Mesenchymal stem cell (in vitro differentiated cells and primary cell): ENCODE measurements around the gene TXNDC16.

ENCODE experiments used
- DNase-seq: peaks from one replicate; pipeline ENCODE4 v3.0.0-alpha.2; 2013
- H2AFZ ChIP-seq: one replicate; pipeline ENCODE4 v1.6.1; 2013; ENCODE audit warnings: low read depth, mild to moderate bottlenecking, control low read depth, inconsistent platforms, low read length, moderate library complexity
- H2AK5ac ChIP-seq: 2 replicates; pipeline ENCODE4 v1.6.1; 2013; ENCODE audit warnings: low read length, moderate library complexity, mild to moderate bottlenecking, inconsistent platforms; ENCODE audit not compliant: severe bottlenecking
- H2BK120ac ChIP-seq: one replicate; pipeline ENCODE4 v1.6.1; 2013; ENCODE audit warnings: low read depth, mild to moderate bottlenecking, inconsistent platforms, low read length, moderate library complexity
- H2BK12ac ChIP-seq, 2 experiments: one replicate each; pipeline ENCODE4 v1.6.1; 2013; ENCODE audit warnings: inconsistent platforms in 2 of 2, low read length in 2 of 2, mild to moderate bottlenecking in 2 of 2, moderate library complexity in 2 of 2, control low read depth in 1 of 2
- H2BK15ac ChIP-seq: one replicate; pipeline ENCODE4 v1.6.1; 2013; ENCODE audit warnings: mild to moderate bottlenecking, low read depth, inconsistent platforms; ENCODE audit not compliant: poor library complexity, severe bottlenecking
- H2BK5ac ChIP-seq: 2 replicates; pipeline ENCODE4 v1.6.1; 2013; ENCODE audit warnings: low read depth, mild to moderate bottlenecking, low read length, control low read depth, inconsistent platforms; ENCODE audit not compliant: poor library complexity, severe bottlenecking
- H3K14ac ChIP-seq, 2 experiments: one replicate each; pipeline ENCODE4 v1.6.1; 2013; ENCODE audit warnings: inconsistent platforms in 2 of 2, low read length in 2 of 2, control low read depth in 1 of 2, mild to moderate bottlenecking in 1 of 2, moderate library complexity in 1 of 2
- H3K18ac ChIP-seq, 2 experiments: one replicate each; pipeline ENCODE4 v1.6.1; 2013; ENCODE audit warnings: inconsistent platforms in 2 of 2, low read length in 2 of 2, control low read depth in 1 of 2, low read depth in 1 of 2, mild to moderate bottlenecking in 1 of 2
- H3K23ac ChIP-seq, 2 experiments: one replicate each; pipeline ENCODE4 v1.6.1; 2013; ENCODE audit warnings: inconsistent platforms in 2 of 2, low read length in 2 of 2, mild to moderate bottlenecking in 2 of 2, moderate library complexity in 2 of 2, control low read depth in 1 of 2
- H3K27ac ChIP-seq: 2 replicates; pipeline ENCODE4 v1.5.1; 2013; ENCODE audit warnings: mild to moderate bottlenecking, moderate library complexity, low read length, control low read depth, inconsistent platforms; ENCODE audit not compliant: poor library complexity, severe bottlenecking
- H3K27me3 ChIP-seq, 2 experiments: 2 replicates each; pipeline versions ENCODE4 v1.6.1 to v1.7.0; 2013; ENCODE audit warnings: low read length in 2 of 2, mild to moderate bottlenecking in 2 of 2, moderate library complexity in 2 of 2, control low read depth in 1 of 2, inconsistent platforms in 1 of 2; ENCODE audit not compliant: control insufficient read depth in 1 of 2, insufficient read depth in 1 of 2
- H3K36me3 ChIP-seq, 2 experiments: 2 replicates each; pipeline versions ENCODE4 v1.6.1 to v1.7.0; 2013; ENCODE audit warnings: low read length in 2 of 2, control low read depth in 1 of 2, inconsistent platforms in 1 of 2, low read depth in 1 of 2, mild to moderate bottlenecking in 1 of 2; ENCODE audit not compliant: insufficient read depth in 2 of 2, control insufficient read depth in 1 of 2
- H3K4ac ChIP-seq, 2 experiments: one replicate each; pipeline ENCODE4 v1.6.1; 2013; ENCODE audit warnings: inconsistent platforms in 2 of 2, low read length in 2 of 2, mild to moderate bottlenecking in 2 of 2, moderate library complexity in 2 of 2, control low read depth in 1 of 2, low read depth in 1 of 2
- H3K4me1 ChIP-seq: 2 replicates; pipeline ENCODE4 v1.6.1; 2013; ENCODE audit warnings: low read depth, low read length, control low read depth; ENCODE audit not compliant: control insufficient read depth, insufficient read depth
- H3K4me2 ChIP-seq: 2 replicates; pipeline ENCODE4 v1.6.1; 2013; ENCODE audit warnings: low read length, mild to moderate bottlenecking, inconsistent platforms; ENCODE audit not compliant: poor library complexity, severe bottlenecking
- H3K4me3 ChIP-seq, 2 experiments: 2 replicates each; pipeline versions ENCODE4 v1.5.1 to v1.7.0; 2013; ENCODE audit warnings: low read length in 2 of 2, mild to moderate bottlenecking in 2 of 2, control low read depth in 1 of 2, low read depth in 1 of 2; ENCODE audit not compliant: insufficient read depth in 1 of 2
- H3K79me1 ChIP-seq: replicated peaks from 2 replicates; pipeline ENCODE4 v1.6.1; 2013; ENCODE audit warnings: mild to moderate bottlenecking, control low read depth, low read length, inconsistent platforms; ENCODE audit not compliant: poor library complexity, severe bottlenecking
- H3K9ac ChIP-seq: 2 replicates; pipeline ENCODE4 v1.7.0; 2013; ENCODE audit warnings: mild to moderate bottlenecking, low read length, moderate library complexity
- H3K9me3 ChIP-seq: 2 replicates; pipeline ENCODE4 v1.7.0; 2013; ENCODE audit warnings: mild to moderate bottlenecking, low read length; ENCODE audit not compliant: control insufficient read depth
- H4K8ac ChIP-seq: one replicate; pipeline ENCODE4 v1.6.1; 2013; ENCODE audit warnings: inconsistent platforms, mild to moderate bottlenecking, low read length, moderate library complexity
- H4K91ac ChIP-seq: one replicate; pipeline ENCODE4 v1.6.1; 2013; ENCODE audit warnings: mild to moderate bottlenecking, low read length, inconsistent platforms
- WGBS: methylation state at CpG from one replicate; pipeline ENCODE4 v1.1.7; 2013; ENCODE audit warnings: mixed read lengths; 5-methylcytosine and 5-hydroxymethylcytosine counted together

TXNDC16 gene

DNA sequence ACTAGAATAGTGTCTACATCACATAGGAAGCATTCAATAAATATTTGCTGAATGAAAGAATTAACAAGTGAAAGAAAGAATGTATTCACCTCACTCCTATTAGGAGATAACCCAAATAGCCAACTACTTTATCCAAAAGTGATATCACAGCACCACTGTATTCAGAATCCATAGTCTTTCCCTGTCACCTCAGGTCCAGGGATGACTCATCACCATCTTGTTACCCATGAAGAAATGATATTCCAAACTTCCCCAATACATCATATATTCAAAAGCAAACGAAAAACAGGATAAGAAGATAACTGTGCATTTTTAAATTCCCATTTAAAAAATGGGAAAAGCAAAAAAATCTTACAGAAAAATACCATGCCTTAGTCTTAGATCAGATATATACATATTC lies 39.1 kb downstream of the TXNDC16 start:
- H3K27me3 ChIP-seq: no peaks in the 10 kb centered on the region
- H3K18ac ChIP-seq: no peak overlapping the region
- H3K27ac ChIP-seq: no peak overlapping the region
- H3K9ac ChIP-seq: no peak overlapping the region
- H2AK5ac ChIP-seq: no peak overlapping the region
- no peak overlapping the region for H3K4me2 ChIP-seq
- H4K91ac ChIP-seq: no peak overlapping the region
- H2AFZ ChIP-seq: no peak overlapping the region
- no peaks in the 10 kb centered on the region for H3K36me3 ChIP-seq
- H4K8ac ChIP-seq: no peak overlapping the region
- H3K79me1 ChIP-seq: no peaks in the 10 kb centered on the region
- WGBS: no CpG with 5 or more reads among the region's 1 CpG
- H2BK15ac ChIP-seq: no peak overlapping the region
- H3K23ac ChIP-seq: no peak overlapping the region
- no peak overlapping the region for H2BK120ac ChIP-seq
- DNase-seq: no peak
- H3K4ac ChIP-seq: no peak overlapping the region
- H3K4me3 ChIP-seq: no peak overlapping the region
- H3K9me3 ChIP-seq: no peaks in the 10 kb centered on the region
- no peak overlapping the region for H3K14ac ChIP-seq
- H2BK12ac ChIP-seq: no peak overlapping the region
- H3K4me1 ChIP-seq: no peaks in the 10 kb centered on the region
- no peak overlapping the region for H2BK5ac ChIP-seq

DNA sequence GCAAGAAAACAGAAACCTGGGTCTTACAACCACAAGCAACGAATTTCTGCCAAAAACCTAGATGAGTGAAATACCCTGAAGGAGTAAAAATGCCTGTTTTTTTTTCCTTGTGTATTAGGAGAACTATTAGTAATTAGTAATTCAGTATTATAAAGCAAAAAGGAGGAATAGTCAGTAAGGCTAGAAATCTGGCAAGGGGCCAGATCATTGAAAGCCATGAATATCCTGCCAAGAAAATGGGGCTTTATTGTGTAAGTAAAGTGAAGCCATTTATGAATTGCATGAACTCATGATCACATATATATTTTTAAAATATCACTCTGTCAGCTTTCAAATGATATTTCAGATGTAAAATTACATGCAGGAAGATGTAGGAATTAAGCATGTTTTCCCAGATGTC lies 57.9 kb downstream of the TXNDC16 start:
- H3K9me3 ChIP-seq: peaks cover 11% of the 10 kb centered on the region
- no peaks in the 10 kb centered on the region for H3K36me3 ChIP-seq
- WGBS: no CpG with 5 or more reads among the region's 1 CpG
- no peak overlapping the region for H2BK5ac ChIP-seq
- no peak overlapping the region for H2BK12ac ChIP-seq
- H2AFZ ChIP-seq: no peak overlapping the region
- H2BK120ac ChIP-seq: no peak overlapping the region
- no peak overlapping the region for H3K23ac ChIP-seq
- no peaks in the 10 kb centered on the region for H3K27me3 ChIP-seq
- H2AK5ac ChIP-seq: no peak overlapping the region
- no peak overlapping the region for H3K4ac ChIP-seq
- H2BK15ac ChIP-seq: no peak overlapping the region
- no peak overlapping the region for H3K14ac ChIP-seq
- H3K4me2 ChIP-seq: no peak overlapping the region
- no peak for DNase-seq
- H3K79me1 ChIP-seq: no peaks in the 10 kb centered on the region
- H4K8ac ChIP-seq: no peak overlapping the region
- H3K27ac ChIP-seq: no peak overlapping the region
- no peaks in the 10 kb centered on the region for H3K4me1 ChIP-seq
- H4K91ac ChIP-seq: no peak overlapping the region
- H3K18ac ChIP-seq: no peak overlapping the region
- H3K4me3 ChIP-seq: no peak overlapping the region
- H3K9ac ChIP-seq: no peak overlapping the region

DNA sequence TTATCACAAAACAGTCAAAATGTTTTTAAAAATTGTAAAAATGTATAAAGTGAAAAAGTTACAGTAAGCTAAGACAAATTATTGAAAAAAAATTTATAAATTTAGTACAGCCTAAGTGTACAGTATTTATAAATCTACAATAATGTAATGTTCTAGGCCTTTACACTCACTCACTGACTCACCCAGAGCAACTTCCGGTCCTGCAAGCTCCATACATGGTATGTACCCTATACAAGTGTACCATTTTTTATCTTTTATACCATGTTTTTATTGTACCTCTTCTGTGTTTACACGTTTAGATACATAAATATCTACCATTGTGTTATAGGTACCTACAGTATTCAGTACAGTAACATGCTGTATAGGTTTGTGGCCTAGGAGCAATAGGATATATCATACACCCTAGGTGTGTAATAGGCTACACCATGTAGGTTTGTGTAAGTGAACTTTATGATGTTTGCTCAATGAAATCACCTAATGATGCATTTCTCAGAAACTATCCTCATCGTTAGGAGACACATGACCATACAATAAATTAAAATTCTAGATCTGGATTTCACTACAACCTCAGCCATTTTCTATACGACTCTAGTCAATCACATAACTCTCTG lies 66.8 kb downstream of the TXNDC16 start:
- no peak overlapping the region for H2BK5ac ChIP-seq
- no peak overlapping the region for H2AK5ac ChIP-seq
- no peak overlapping the region for H3K18ac ChIP-seq
- H2BK120ac ChIP-seq: no peak overlapping the region
- H2BK12ac ChIP-seq: no peak overlapping the region
- no peaks in the 10 kb centered on the region for H3K36me3 ChIP-seq
- no peak overlapping the region for H4K8ac ChIP-seq
- no peak overlapping the region for H4K91ac ChIP-seq
- no peak overlapping the region for H2AFZ ChIP-seq
- no peak overlapping the region for H3K4ac ChIP-seq
- H3K4me1 ChIP-seq: no peaks in the 10 kb centered on the region
- no peaks in the 10 kb centered on the region for H3K9me3 ChIP-seq
- WGBS: 93% methylated on average over 3 of the region's 4 CpGs
- H3K23ac ChIP-seq: no peak overlapping the region
- no peak for DNase-seq
- H3K14ac ChIP-seq: no peak overlapping the region
- no peak overlapping the region for H3K9ac ChIP-seq
- no peak overlapping the region for H2BK15ac ChIP-seq
- H3K27ac ChIP-seq: no peak overlapping the region
- no peaks in the 10 kb centered on the region for H3K79me1 ChIP-seq
- no peak overlapping the region for H3K4me3 ChIP-seq
- H3K27me3 ChIP-seq: no peaks in the 10 kb centered on the region
- H3K4me2 ChIP-seq: no peak overlapping the region

DNA sequence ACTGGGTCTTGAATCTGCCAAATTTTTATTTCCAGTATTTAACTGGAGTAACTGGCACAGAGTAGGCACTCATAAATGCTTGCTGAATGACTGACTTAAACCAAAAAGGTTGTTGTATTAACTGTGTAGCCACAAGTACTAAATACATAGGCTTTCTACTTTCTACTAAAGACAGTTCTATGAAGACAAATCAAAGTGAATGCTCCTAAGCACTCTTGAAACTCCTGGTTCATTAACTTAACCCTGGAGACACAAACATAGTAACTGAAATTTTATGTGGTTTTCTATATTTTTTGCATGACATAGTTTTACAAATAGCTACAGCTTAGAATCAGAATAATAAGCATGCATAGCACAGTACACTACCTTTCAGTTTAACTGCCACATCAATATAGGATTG lies 70.4 kb downstream of the TXNDC16 start:
- Histone ChIP-seq H2BK12ac (no peak overlapping the region), H2BK15ac (no peak overlapping the region), H3K4ac (no peak overlapping the region), H2BK5ac (no peak overlapping the region), H3K14ac (no peak overlapping the region), H3K79me1 (no peaks in the 10 kb centered on the region), H2AK5ac (no peak overlapping the region), H3K27me3 (no peaks in the 10 kb centered on the region), H3K9ac (no peak overlapping the region), H3K27ac (no peak overlapping the region), H3K4me2 (no peak overlapping the region), H2BK120ac (no peak overlapping the region), H4K8ac (no peak overlapping the region), H4K91ac (no peak overlapping the region), H2AFZ (no peak overlapping the region), H3K36me3 (no peaks in the 10 kb centered on the region), H3K4me1 (no peaks in the 10 kb centered on the region), H3K9me3 (peaks cover 4% of the 10 kb centered on the region), H3K18ac (no peak overlapping the region), H3K23ac (no peak overlapping the region), H3K4me3 (no peak overlapping the region)
- no peak for DNase-seq
